Stomach (tissue), 9 donors: Measurements from ENCODE around the gene ERN1. TPM values are rescaled to one million over a fixed set of nuclear protein-coding genes. Genes with fewer than 3 reads are reported as not detected.

ENCODE experiments used
- DNase-seq, 2 donors: peaks; one replicate each; pipeline versions ENCODE4 v3.0.0 to v3.0.0-alpha.2; 2013 to 2019
- H3K27ac ChIP-seq, 5 donors: fragments of 200-600 bp in 4 of 5; sonication (generic) in 4 of 5; one replicate each; pipeline ENCODE4 v1.5.1; 2013 to 2019; ENCODE audit warnings: mild to moderate bottlenecking in 1 of 5, moderate library complexity in 1 of 5
- H3K27me3 ChIP-seq, 3 donors: fragments of 200-600 bp; sonication (generic); one replicate each; pipeline ENCODE4 v1.5.1; 2017 to 2019; ENCODE audit warnings: mixed run types in 1 of 3
- H3K36me3 ChIP-seq, 4 donors: fragments of 200-600 bp; sonication (generic); 1 replicate in 3 of 4; 2 replicates in 1 of 4; pipeline ENCODE4 v1.5.1; 2016 to 2019
- H3K4me1 ChIP-seq, 4 donors: fragments of 200-600 bp; sonication (generic); one replicate each; pipeline ENCODE4 v1.5.1; 2016 to 2019
- H3K4me3 ChIP-seq, 4 donors: fragments of 200-600 bp; sonication (generic) in 3 of 4; one replicate each; pipeline ENCODE4 v1.5.1; 2016 to 2019; ENCODE audit warnings: mild to moderate bottlenecking in 1 of 4
- H3K9me3 ChIP-seq, 4 donors: fragments of 200-600 bp; sonication (generic); one replicate each; pipeline ENCODE4 v1.5.1; 2016 to 2019
- EP300 ChIP-seq: sonication (generic); formaldehyde crosslinking; IDR thresholded peaks from one replicate; pipeline ENCODE4 v1.6.1; 2017; ENCODE audit warnings: antibody characterized with exemption
- POLR2A ChIP-seq, 4 donors: fragments of 450-650 bp; IDR thresholded peaks; one replicate each; pipeline ENCODE4 v1.6.1; 2016; ENCODE audit warnings: antibody characterized with exemption in 4 of 4, control low read depth in 2 of 4, mild to moderate bottlenecking in 1 of 4, moderate library complexity in 1 of 4
- POLR2AphosphoS5 ChIP-seq, 3 donors: sonication (generic); formaldehyde crosslinking; IDR thresholded peaks; one replicate each; pipeline ENCODE4 v1.6.1; 2016; ENCODE audit warnings: antibody characterized with exemption in 3 of 3
- whole genome bisulfite sequencing, 5 donors: extraction: QIAGEN DNeasy Blood & Tissue Kit in 3 of 5; methylation state at CpG; one replicate each; pipeline versions ENCODE4 v1.1.5 to v1.1.7; 2013 to 2018; 5-methylcytosine and 5-hydroxymethylcytosine counted together
- intact Hi-C: fragments of 100-400 bp; cut with DNase I; formaldehyde crosslinking; loops from one replicate; pipeline ENCODE4 v1.15.1; 2023; ENCODE audit warnings: low total_unique reads
- polyA plus RNA-seq, 3 donors: library from polyadenylated mRNA; stranded (reverse); fragments of 200-250 nt; gene quantifications; one replicate each; pipeline ENCODE4 v1.2.3, GENCODE V29; 2013
- total RNA-seq, 5 donors: library from RNA; depleted of rRNA; stranded (reverse); fragments of >200 nt; gene quantifications; one replicate each; pipeline versions ENCODE4 v1.1.0 to v1.2.3, GENCODE V29; 2014 to 2016
- TF ChIP-seq, protein P1 (sequence below), 7 experiments: fragments of 450-650 bp in 4 of 7; fragments of 200-600 bp in 3 of 7; sonication (generic) in 3 of 7; IDR thresholded peaks; one replicate each; pipeline ENCODE4 v1.5.1; 2016 to 2019; ENCODE audit warnings: antibody characterized with exemption in 7 of 7, control low read depth in 2 of 7, mild to moderate bottlenecking in 1 of 7
- donor health status: healthy with polysubstance abuse.
- donor health status: Bipolar disorder and iron deficiency.
- donor health status: healthy.

ERN1 gene
- total and polyA plus RNA-seq, 8 donors = 4.1 to 76.4 (median 28.0) TPM

GRCh38 chr17:64006361-64007088, 123.4 kb downstream of the ERN1 start:
- intact Hi-C loops = no loop called here
- peak overlapping the region in 1 of 4 donors; percentile 22 for H3K4me3 ChIP-seq
- DNase-seq = peak in 1 of 2 donors; percentile 78
- H3K27ac ChIP-seq = peak overlapping the region in 4 of 5 donors; percentile 47 to 59 (median 54)
- 73 to 78% (median 75%) methylated on average over 12 to 13 of the region's 13 CpGs for WGBS, 5 donors
- peaks cover 0 to 40% (median 24%) of the 10 kb centered on the region in 4 donors for H3K4me1 ChIP-seq
- TF ChIP-seq POLR2AphosphoS5 (IDR thresholded peaks at IDR 0.05) = peak; percentile 20 to 32 (median 31)
- TF ChIP-seq POLR2A (IDR thresholded peaks at IDR 0.05) = no peak
- TF ChIP-seq EP300 = no peak
- TF ChIP-seq, protein P1, sequence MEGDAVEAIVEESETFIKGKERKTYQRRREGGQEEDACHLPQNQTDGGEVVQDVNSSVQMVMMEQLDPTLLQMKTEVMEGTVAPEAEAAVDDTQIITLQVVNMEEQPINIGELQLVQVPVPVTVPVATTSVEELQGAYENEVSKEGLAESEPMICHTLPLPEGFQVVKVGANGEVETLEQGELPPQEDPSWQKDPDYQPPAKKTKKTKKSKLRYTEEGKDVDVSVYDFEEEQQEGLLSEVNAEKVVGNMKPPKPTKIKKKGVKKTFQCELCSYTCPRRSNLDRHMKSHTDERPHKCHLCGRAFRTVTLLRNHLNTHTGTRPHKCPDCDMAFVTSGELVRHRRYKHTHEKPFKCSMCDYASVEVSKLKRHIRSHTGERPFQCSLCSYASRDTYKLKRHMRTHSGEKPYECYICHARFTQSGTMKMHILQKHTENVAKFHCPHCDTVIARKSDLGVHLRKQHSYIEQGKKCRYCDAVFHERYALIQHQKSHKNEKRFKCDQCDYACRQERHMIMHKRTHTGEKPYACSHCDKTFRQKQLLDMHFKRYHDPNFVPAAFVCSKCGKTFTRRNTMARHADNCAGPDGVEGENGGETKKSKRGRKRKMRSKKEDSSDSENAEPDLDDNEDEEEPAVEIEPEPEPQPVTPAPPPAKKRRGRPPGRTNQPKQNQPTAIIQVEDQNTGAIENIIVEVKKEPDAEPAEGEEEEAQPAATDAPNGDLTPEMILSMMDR (IDR thresholded peaks at IDR 0.05) = no peak
- peaks cover 0 to 3% (median 0%) of the 10 kb centered on the region in 4 donors for H3K9me3 ChIP-seq
- H3K36me3 ChIP-seq = peaks cover 0 to 16% (median 4%) of the 10 kb centered on the region in 4 donors
- peaks cover 0 to 7% (median 0%) of the 10 kb centered on the region in 3 donors for H3K27me3 ChIP-seq

- H3K27me3 ChIP-seq = peaks cover 0 to 13% (median 0%) of the 10 kb centered on the region in 3 donors
- H3K27ac ChIP-seq = peak overlapping the region in 4 of 5 donors; percentile 25 to 59 (median 52)
- peak overlapping the region in 2 of 4 donors; percentile 4 to 22 for H3K4me3 ChIP-seq
- DNase-seq = peak; percentile 64 to 86
- 22 to 36% (median 30%) methylated on average over 5 to 6 of the region's 6 CpGs for WGBS, 5 donors
- no peak for TF ChIP-seq POLR2AphosphoS5 (IDR thresholded peaks at IDR 0.05)
- no peak for TF ChIP-seq POLR2A (IDR thresholded peaks at IDR 0.05)
- no peak for TF ChIP-seq EP300
- TF ChIP-seq, protein P1 (IDR thresholded peaks at IDR 0.05) = no peak
- H3K9me3 ChIP-seq = peaks cover 0 to 3% (median 0%) of the 10 kb centered on the region in 4 donors
- H3K4me1 ChIP-seq = peaks cover 0 to 40% (median 27%) of the 10 kb centered on the region in 4 donors
- intact Hi-C loops = no loop called here
- H3K36me3 ChIP-seq = peaks cover 0 to 16% (median 4%) of the 10 kb centered on the region in 4 donors
Measured at GRCh38 chr17:64005734-64006167, 124.2 kb downstream of the ERN1 start.

DNA sequence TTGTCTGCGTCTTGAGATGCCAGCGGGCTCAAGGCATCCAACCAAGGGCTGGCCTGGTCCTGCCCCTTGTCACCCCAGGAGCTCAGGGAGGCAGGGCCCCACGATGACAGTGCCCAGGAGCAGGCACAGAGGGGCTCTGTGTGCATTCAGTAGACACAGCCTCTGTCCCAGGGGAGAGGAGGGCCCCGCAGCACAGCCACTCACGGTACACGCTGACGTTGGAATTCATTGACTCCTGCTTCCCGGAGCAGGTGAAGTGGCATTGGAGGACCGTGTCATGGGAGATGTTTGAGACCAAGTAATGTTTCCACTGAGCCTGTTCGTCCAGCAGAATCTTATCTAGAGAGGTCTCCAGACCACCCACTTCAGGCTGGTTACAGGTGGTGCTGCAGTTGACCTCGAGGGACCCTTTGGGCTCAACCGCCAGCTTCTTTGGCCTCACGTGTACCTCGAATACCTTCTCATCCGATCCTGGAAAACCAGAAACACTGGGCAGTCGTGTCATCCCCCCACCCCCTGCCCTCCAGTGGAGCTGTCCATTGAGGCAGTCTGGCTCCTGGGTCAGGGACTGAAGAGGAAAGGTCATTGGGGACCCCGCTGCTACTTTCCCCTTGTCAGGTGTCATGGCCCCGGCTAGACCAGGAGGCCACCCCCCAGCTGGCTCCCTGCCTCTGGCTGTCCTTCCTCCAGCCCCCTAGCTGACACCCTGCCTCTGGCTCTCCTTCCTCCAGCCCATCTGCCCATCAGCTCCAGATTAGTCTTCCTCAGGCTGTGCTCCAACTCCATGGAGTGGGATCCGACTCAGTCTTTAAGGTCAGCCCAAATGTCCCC, 124.8 kb downstream of the ERN1 start:
- intact Hi-C loops = no loop called here
- 76 to 80% (median 76%) methylated on average over 11 to 19 of the region's 19 CpGs for WGBS, 5 donors
- Histone ChIP-seq H3K36me3 (peaks cover 0 to 16% (median 4%) of the 10 kb centered on the region in 4 donors), H3K4me3 (peak overlapping the region in 2 of 4 donors; percentile 4 to 22), H3K27ac (peak overlapping the region in 4 of 5 donors; percentile 25 to 59 (median 52)), H3K4me1 (peaks cover 0 to 40% (median 27%) of the 10 kb centered on the region in 4 donors), H3K27me3 (peaks cover 0 to 15% (median 0%) of the 10 kb centered on the region in 3 donors), H3K9me3 (peaks cover 0 to 3% (median 0%) of the 10 kb centered on the region in 4 donors)
- TF ChIP-seq POLR2A (IDR thresholded peaks at IDR 0.05) (no peak), EP300 (no peak), POLR2AphosphoS5 (IDR thresholded peaks at IDR 0.05) (no peak)
- TF ChIP-seq, protein P1 (IDR thresholded peaks at IDR 0.05) = no peak
- DNase-seq = peak; percentile 19 to 23

- Histone ChIP-seq H3K4me1 (peaks cover 0 to 40% (median 25%) of the 10 kb centered on the region in 4 donors), H3K36me3 (peaks cover 0 to 16% (median 4%) of the 10 kb centered on the region in 4 donors), H3K4me3 (no peak overlapping the region), H3K9me3 (no peaks in the 10 kb centered on the region), H3K27ac (no peak overlapping the region), H3K27me3 (peaks cover 0 to 22% (median under 1%) of the 10 kb centered on the region in 3 donors)
- DNase-seq = no peak
- intact Hi-C loops = no loop called here
- WGBS, 5 donors = 89 to 95% (median 93%) methylated on average over 7 of the region's 7 CpGs
- TF ChIP-seq POLR2AphosphoS5 (IDR thresholded peaks at IDR 0.05) = no peak
- TF ChIP-seq, protein P1 (IDR thresholded peaks at IDR 0.05) = no peak
- TF ChIP-seq EP300 = no peak
- no peak for TF ChIP-seq POLR2A (IDR thresholded peaks at IDR 0.05)
Measured at GRCh38 chr17:64004218-64004770, 125.7 kb downstream of the ERN1 start.
